Gastroesophageal sphincter (tissue), 3 donors: ENCODE measurements around the gene NELL1.

Source experiments
- POLR2A ChIP-seq, 2 donors: fragments of 450-650 bp; IDR thresholded peaks; one replicate each; pipeline ENCODE4 v1.6.1; 2017; ENCODE audit warnings: antibody characterized with exemption in 2 of 2, mild to moderate bottlenecking in 2 of 2, moderate library complexity in 1 of 2
- POLR2AphosphoS5 ChIP-seq: sonication (generic); formaldehyde crosslinking; IDR thresholded peaks from one replicate; pipeline ENCODE4 v1.6.1; 2017; ENCODE audit warnings: antibody characterized with exemption
- TF ChIP-seq, protein P1 (sequence below), 4 experiments: fragments of 200-600 bp in 2 of 4; fragments of 450-650 bp in 2 of 4; sonication (generic) in 1 of 4; IDR thresholded peaks; one replicate each; pipeline ENCODE4 v1.5.1; 2017 to 2019; ENCODE audit warnings: antibody characterized with exemption in 4 of 4, mild to moderate bottlenecking in 2 of 4, moderate library complexity in 2 of 4

DNA sequence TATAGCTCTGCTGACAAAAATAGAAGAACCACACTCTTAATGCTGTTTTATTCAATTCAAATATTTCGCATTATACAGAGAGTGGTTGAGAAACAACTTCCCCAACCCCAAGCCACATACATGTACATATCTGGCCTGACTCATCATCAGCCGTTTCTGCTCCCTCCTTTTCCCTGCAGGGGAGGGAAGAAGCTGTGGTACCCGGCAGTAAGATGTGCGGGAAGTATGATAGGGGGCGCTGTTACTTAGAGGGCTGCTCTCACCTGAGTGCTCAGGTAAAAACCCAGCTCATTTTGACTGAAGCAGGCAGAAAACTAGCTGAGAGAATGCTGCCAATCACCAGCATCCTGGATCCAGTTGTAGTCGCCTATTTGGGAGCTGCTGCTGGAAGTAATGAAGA, 85.5 kb downstream of the NELL1 start:
- TF ChIP-seq, protein P1, sequence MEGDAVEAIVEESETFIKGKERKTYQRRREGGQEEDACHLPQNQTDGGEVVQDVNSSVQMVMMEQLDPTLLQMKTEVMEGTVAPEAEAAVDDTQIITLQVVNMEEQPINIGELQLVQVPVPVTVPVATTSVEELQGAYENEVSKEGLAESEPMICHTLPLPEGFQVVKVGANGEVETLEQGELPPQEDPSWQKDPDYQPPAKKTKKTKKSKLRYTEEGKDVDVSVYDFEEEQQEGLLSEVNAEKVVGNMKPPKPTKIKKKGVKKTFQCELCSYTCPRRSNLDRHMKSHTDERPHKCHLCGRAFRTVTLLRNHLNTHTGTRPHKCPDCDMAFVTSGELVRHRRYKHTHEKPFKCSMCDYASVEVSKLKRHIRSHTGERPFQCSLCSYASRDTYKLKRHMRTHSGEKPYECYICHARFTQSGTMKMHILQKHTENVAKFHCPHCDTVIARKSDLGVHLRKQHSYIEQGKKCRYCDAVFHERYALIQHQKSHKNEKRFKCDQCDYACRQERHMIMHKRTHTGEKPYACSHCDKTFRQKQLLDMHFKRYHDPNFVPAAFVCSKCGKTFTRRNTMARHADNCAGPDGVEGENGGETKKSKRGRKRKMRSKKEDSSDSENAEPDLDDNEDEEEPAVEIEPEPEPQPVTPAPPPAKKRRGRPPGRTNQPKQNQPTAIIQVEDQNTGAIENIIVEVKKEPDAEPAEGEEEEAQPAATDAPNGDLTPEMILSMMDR (IDR thresholded peaks at IDR 0.05), result no peak
- TF ChIP-seq POLR2AphosphoS5 (no peak), POLR2A (IDR thresholded peaks at IDR 0.05) (no peak)
